Measurements from ENCODE around the gene IGSF21.

DNA sequence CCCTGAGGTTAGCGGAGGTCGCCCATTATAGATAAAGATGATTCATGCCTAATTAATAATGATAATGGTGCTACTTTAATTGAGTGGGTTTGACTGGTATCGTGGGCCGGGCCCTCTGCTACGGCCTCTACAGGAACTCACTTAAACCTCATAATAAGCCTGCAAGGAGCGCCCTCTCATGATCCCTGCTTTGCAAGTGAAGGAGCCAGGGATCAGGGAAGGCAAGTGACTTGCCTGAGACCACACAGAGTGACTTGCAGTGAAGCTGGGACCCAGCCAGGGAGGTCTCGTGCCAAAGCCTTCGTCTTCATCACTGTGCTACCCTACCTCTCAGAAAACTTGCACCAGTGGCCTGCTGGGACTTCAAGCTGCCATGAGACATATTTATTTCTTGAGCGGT is 206.8 kb downstream of the IGSF21 start:
- TF ChIP-seq, protein P1, sequence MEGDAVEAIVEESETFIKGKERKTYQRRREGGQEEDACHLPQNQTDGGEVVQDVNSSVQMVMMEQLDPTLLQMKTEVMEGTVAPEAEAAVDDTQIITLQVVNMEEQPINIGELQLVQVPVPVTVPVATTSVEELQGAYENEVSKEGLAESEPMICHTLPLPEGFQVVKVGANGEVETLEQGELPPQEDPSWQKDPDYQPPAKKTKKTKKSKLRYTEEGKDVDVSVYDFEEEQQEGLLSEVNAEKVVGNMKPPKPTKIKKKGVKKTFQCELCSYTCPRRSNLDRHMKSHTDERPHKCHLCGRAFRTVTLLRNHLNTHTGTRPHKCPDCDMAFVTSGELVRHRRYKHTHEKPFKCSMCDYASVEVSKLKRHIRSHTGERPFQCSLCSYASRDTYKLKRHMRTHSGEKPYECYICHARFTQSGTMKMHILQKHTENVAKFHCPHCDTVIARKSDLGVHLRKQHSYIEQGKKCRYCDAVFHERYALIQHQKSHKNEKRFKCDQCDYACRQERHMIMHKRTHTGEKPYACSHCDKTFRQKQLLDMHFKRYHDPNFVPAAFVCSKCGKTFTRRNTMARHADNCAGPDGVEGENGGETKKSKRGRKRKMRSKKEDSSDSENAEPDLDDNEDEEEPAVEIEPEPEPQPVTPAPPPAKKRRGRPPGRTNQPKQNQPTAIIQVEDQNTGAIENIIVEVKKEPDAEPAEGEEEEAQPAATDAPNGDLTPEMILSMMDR (IDR thresholded peaks at IDR 0.05; ENCODE audit: poor library complexity), result no peak
- TF ChIP-seq EZH2 (IDR thresholded peaks at IDR 0.05; ENCODE audit: borderline replicate concordance), result no peak
